ENCODE results near the gene INSC.

DNA sequence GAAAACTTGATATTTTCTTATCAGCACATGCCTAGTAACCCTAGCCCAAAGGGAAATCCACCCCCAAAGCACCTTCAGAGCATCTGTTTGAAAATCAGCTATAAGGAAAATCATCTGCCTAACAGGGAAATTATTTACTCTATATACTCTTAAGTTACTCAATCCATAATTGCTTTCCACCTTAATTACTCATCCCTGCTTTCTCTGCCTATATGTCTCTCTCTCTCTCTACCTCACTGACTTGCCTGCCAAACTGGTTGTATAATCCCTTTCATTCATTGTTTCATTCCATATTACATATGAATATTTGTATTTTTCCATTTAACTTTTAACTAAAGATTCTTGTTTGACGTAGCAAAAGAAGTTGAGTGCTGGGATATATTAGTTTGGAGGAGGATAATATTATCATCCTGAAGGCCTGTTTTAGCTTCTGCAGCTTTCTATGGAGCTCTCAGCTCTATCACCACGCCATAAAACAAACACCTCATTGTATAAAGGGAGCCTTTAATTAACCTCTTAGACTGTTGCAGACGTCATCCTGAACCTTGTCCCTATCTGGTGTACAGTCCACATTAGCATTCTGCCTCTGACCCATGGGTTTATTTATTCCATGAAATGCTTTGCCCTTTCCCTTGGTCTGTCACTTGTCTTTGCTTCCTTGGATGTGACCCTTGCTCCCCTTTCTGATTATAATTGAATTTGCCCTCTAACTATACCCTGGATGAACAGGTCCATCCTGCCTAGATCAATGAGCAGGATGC is 98.9 kb downstream of the INSC start:
- TF ChIP-seq, protein P1, sequence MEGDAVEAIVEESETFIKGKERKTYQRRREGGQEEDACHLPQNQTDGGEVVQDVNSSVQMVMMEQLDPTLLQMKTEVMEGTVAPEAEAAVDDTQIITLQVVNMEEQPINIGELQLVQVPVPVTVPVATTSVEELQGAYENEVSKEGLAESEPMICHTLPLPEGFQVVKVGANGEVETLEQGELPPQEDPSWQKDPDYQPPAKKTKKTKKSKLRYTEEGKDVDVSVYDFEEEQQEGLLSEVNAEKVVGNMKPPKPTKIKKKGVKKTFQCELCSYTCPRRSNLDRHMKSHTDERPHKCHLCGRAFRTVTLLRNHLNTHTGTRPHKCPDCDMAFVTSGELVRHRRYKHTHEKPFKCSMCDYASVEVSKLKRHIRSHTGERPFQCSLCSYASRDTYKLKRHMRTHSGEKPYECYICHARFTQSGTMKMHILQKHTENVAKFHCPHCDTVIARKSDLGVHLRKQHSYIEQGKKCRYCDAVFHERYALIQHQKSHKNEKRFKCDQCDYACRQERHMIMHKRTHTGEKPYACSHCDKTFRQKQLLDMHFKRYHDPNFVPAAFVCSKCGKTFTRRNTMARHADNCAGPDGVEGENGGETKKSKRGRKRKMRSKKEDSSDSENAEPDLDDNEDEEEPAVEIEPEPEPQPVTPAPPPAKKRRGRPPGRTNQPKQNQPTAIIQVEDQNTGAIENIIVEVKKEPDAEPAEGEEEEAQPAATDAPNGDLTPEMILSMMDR (IDR thresholded peaks at IDR 0.05), result no peak
- TF ChIP-seq POLR2AphosphoS5 (IDR thresholded peaks at IDR 0.05), result no peak

Data from sigmoid colon (tissue), 4 donors.